Right lobe of liver (tissue), 6 donors: ENCODE measurements around the gene TRIM63. TPM values are rescaled to one million over a fixed set of nuclear protein-coding genes. Genes with fewer than 3 reads are reported as not detected.

Source experiments
- ATAC-seq, 4 donors: fragments of 200-7000 bp; cut with Tn5 transposase; one replicate each; pipeline ENCODE4 v1.9.1; 2020; ENCODE audit warnings: mild to moderate bottlenecking in 4 of 4, moderate library complexity in 4 of 4
- DNase-seq, 3 donors: peaks; one replicate each; pipeline ENCODE4 v3.0.0-alpha.2; 2020
- H3K27ac ChIP-seq, 3 donors: fragments of 200-600 bp; one replicate each; pipeline ENCODE4 v1.8.0; 2022
- H3K27me3 ChIP-seq, 2 donors: fragments of 200-600 bp; one replicate each; pipeline ENCODE4 v1.8.0; 2022
- H3K36me3 ChIP-seq, 4 donors: fragments of 200-600 bp; sonication (generic) in 1 of 4; one replicate each; pipeline versions ENCODE4 v1.5.1 to v1.8.0; 2017 to 2022; ENCODE audit warnings: control low read depth in 1 of 4
- H3K4me1 ChIP-seq, 4 donors: fragments of 200-600 bp; sonication (generic) in 1 of 4; one replicate each; pipeline versions ENCODE4 v1.5.1 to v1.8.0; 2017 to 2022; ENCODE audit warnings: control low read depth in 1 of 4
- H3K4me3 ChIP-seq, 3 donors: fragments of 200-600 bp; one replicate each; pipeline ENCODE4 v1.8.0; 2022
- H3K9me3 ChIP-seq, 4 donors: fragments of 200-600 bp; sonication (generic) in 1 of 4; one replicate each; pipeline versions ENCODE4 v1.5.1 to v1.8.0; 2017 to 2022; ENCODE audit warnings: control low read depth in 1 of 4
- CTCF ChIP-seq, 4 donors: fragments of 200-600 bp in 3 of 4; fragments of 450-650 bp in 1 of 4; IDR thresholded peaks; one replicate each; pipeline versions ENCODE4 v1.5.1 to v1.8.0; 2016 to 2022; ENCODE audit warnings: antibody characterized with exemption in 4 of 4, mild to moderate bottlenecking in 2 of 4
- POLR2A ChIP-seq: fragments of 450-650 bp; IDR thresholded peaks from one replicate; pipeline ENCODE4 v1.6.1; 2017; ENCODE audit warnings: antibody characterized with exemption, mild to moderate bottlenecking
- WGBS: methylation state at CpG from one replicate; pipeline ENCODE4 v1.1.6; 2018; ENCODE audit warnings: low coverage, low lambda C conversion rate; ENCODE audit not compliant: insufficient coverage; ENCODE audit errors: missing lambda C conversion rate; 5-methylcytosine and 5-hydroxymethylcytosine counted together
- intact Hi-C, 2 donors: fragments of 100-400 bp; cut with DNase I; formaldehyde crosslinking; loops; one replicate each; pipeline versions ENCODE4 v1.11.2 to v1.14.1; 2022
- total RNA-seq, 6 experiments: library from RNA; depleted of rRNA in 2 of 6; stranded (reverse); fragments of >200 nt in 2 of 6; fragmentation: NEBNext Ultra II Directional in 3 of 6; extraction: Animal tissue kit (Norgen Biotek cat#: 25700) in 3 of 6; gene quantifications; one replicate each; pipeline versions ENCODE4 v1.1.0 to v1.2.4, GENCODE V29; 2016 to 2023
- donor health status: DM: no; HTN: yes; CAD: no.
- donor health status: DM: no; HTN: no; CAD: no.
- donor health status: DM: no; HTN: no; CAD: no.
- donor health status: DM: no; HTN: yes; CAD: no.
- donor health status: DM: no; HTN: yes; CAD: no.

Gene TRIM63
- total RNA-seq, 6 experiments from 2014 or later: 0.18 to 3.5 (median 0.49) TPM; not detected in 3

DNA sequence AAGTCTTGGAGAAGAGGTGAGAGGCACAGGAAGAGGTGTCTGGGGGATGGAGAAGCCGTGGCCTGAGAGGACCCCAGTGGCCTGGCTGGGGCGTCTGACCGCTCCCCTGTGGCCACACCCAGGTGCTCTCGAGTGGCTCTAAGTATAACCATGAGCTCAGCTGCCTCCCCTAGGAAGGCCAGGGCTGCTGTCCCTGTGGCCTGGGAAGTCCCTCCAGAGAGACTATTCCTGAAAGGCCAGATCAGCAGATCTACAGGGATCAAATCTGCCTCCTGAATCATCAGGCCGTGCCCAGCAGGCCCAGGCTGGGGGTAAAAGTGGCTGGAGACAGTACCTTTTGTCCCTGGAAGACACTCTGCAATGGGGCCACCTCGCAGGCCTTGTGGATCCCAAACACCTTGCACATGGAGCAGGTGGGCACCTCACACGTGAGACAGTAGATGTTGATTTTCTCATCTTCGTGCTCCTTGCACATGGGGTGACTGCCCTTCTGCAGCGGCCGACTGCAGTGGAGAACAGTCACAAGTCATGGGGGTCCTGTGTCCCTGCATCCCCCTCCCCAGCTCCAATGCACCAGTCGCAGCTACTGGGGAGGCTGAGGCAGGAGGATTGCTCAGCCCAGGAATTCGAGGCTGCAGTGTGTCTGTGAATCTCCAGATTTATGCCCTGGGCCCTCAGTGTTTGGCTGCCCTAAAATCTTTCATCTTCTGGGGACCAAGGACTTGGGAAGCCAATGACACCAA lies 6.4 kb downstream of the TRIM63 start:
- DNase-seq (no peak), ATAC-seq (no peak)
- TF ChIP-seq CTCF (IDR thresholded peaks at IDR 0.05) (no peak), POLR2A (no peak)
- no peaks in the 10 kb centered on the region for H3K27me3 ChIP-seq
- H3K27ac ChIP-seq: no peak overlapping the region
- H3K4me3 ChIP-seq: no peak overlapping the region
- H3K9me3 ChIP-seq: no peaks in the 10 kb centered on the region
- intact Hi-C loops: no loop called here
- no peaks in the 10 kb centered on the region for H3K4me1 ChIP-seq
- WGBS: 70% methylated on average over 3 of the region's 12 CpGs
- no peaks in the 10 kb centered on the region for H3K36me3 ChIP-seq

DNA sequence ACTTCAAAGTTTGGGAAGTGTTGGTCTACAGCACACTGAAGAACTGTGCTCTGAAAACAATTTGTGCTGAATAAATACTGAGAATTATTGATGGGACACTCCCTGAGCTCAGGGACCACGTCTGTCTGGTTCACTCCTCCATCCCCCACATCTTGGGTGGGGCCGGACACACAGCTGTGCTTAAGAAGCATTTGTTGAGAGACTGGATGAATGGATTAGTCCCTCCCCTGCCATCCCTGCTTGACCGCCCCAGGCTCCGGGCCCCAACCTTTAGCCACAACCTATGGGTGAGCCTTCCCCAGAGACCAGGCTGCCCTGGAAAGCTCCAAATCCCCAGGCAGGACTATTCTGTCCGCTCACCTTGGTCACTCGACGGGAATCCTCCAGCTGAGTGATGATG lies 7.5 kb downstream of the TRIM63 start:
- no peak for DNase-seq
- peak in 1 of 4 donors; percentile 18 for ATAC-seq
- no peaks in the 10 kb centered on the region for H3K9me3 ChIP-seq
- H3K27me3 ChIP-seq: no peaks in the 10 kb centered on the region
- H3K4me3 ChIP-seq: no peak overlapping the region
- intact Hi-C loops: no loop called here
- no peak overlapping the region for H3K27ac ChIP-seq
- WGBS: 59% methylated on average over 4 of the region's 7 CpGs
- TF ChIP-seq CTCF (IDR thresholded peaks at IDR 0.05): no peak
- TF ChIP-seq POLR2A: no peak
- no peaks in the 10 kb centered on the region for H3K4me1 ChIP-seq
- H3K36me3 ChIP-seq: no peaks in the 10 kb centered on the region

GRCh38 chr1:26058052-26058595 lies 9.3 kb downstream of the TRIM63 start:
- intact Hi-C loops: no loop called here
- H3K9me3 ChIP-seq: no peaks in the 10 kb centered on the region
- no peaks in the 10 kb centered on the region for H3K27me3 ChIP-seq
- H3K36me3 ChIP-seq: no peaks in the 10 kb centered on the region
- TF ChIP-seq POLR2A: no peak
- no peak for TF ChIP-seq CTCF (IDR thresholded peaks at IDR 0.05)
- H3K4me3 ChIP-seq: no peak overlapping the region
- ATAC-seq: no peak
- WGBS: 58% methylated on average over 2 of the region's 5 CpGs
- no peaks in the 10 kb centered on the region for H3K4me1 ChIP-seq
- DNase-seq: no peak
- H3K27ac ChIP-seq: no peak overlapping the region

DNA sequence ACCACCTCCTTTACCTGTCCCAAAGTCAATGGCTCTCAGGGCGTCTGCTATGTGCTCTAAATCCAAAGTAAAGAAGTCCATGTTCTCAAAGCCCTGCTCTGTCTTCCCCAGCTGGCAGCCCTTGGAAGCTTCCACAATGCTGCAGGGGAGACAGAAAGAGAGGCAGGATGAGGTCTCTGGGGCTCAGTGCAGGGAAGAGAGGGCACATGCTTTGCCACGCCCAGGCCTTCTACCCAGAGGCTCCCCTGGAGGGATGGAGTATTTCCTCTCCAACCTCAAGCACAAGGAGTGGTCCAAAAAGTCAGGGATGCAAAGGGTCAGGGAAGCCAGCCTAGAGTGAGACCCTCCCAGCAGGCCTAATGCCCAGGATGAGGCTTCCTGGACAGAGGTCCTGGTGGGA lies 10.2 kb downstream of the TRIM63 start:
- DNase-seq: no peak
- Histone ChIP-seq H3K9me3 (no peaks in the 10 kb centered on the region), H3K36me3 (no peaks in the 10 kb centered on the region), H3K4me1 (no peaks in the 10 kb centered on the region), H3K27ac (no peak overlapping the region), H3K27me3 (no peaks in the 10 kb centered on the region), H3K4me3 (no peak overlapping the region)
- no peak for ATAC-seq
- intact Hi-C loops: no loop called here
- TF ChIP-seq POLR2A (no peak), CTCF (IDR thresholded peaks at IDR 0.05) (no peak)
- no CpG with 5 or more reads among the region's 2 CpGs for WGBS
